Mucosa of rectum (tissue), 2 donors: ENCODE results near the gene PPM1F.
"Not testable (repeated sequence)": the region's sequence is repeated elsewhere in the genome, so short reads cannot be mapped to it uniquely, and the experiment has no call there.

ENCODE experiments used
- H3K27ac ChIP-seq, 2 donors: one replicate each; pipeline ENCODE4 v1.7.0; 2013; ENCODE audit warnings: inconsistent platforms in 2 of 2, low read depth in 2 of 2, low read length in 2 of 2
- H3K27me3 ChIP-seq, 2 donors: one replicate each; pipeline ENCODE4 v1.7.0; 2013; ENCODE audit warnings: low read length in 2 of 2; ENCODE audit not compliant: control insufficient read depth in 2 of 2, insufficient read depth in 2 of 2
- H3K36me3 ChIP-seq, 2 donors: one replicate each; pipeline ENCODE4 v1.7.0; 2013; ENCODE audit warnings: low read length in 2 of 2; ENCODE audit not compliant: control insufficient read depth in 2 of 2, insufficient read depth in 2 of 2
- H3K4me1 ChIP-seq, 2 donors: one replicate each; pipeline ENCODE4 v1.7.0; 2013; ENCODE audit warnings: low read length in 2 of 2, mild to moderate bottlenecking in 1 of 2; ENCODE audit not compliant: control insufficient read depth in 2 of 2, insufficient read depth in 2 of 2
- H3K4me3 ChIP-seq, 2 donors: one replicate each; pipeline ENCODE4 v1.7.0; 2013; ENCODE audit warnings: low read length in 2 of 2
- H3K9ac ChIP-seq, 2 donors: one replicate each; pipeline ENCODE4 v1.7.0; 2013; ENCODE audit warnings: low read length in 2 of 2, low read depth in 1 of 2, mild to moderate bottlenecking in 1 of 2
- H3K9me3 ChIP-seq, 2 donors: one replicate each; pipeline ENCODE4 v1.7.0; 2013; ENCODE audit warnings: low read length in 2 of 2; ENCODE audit not compliant: control insufficient read depth in 2 of 2
- donor health status: healthy.
- donor health status: Normal muscosa, but diverticular disease.

Gene PPM1F

DNA sequence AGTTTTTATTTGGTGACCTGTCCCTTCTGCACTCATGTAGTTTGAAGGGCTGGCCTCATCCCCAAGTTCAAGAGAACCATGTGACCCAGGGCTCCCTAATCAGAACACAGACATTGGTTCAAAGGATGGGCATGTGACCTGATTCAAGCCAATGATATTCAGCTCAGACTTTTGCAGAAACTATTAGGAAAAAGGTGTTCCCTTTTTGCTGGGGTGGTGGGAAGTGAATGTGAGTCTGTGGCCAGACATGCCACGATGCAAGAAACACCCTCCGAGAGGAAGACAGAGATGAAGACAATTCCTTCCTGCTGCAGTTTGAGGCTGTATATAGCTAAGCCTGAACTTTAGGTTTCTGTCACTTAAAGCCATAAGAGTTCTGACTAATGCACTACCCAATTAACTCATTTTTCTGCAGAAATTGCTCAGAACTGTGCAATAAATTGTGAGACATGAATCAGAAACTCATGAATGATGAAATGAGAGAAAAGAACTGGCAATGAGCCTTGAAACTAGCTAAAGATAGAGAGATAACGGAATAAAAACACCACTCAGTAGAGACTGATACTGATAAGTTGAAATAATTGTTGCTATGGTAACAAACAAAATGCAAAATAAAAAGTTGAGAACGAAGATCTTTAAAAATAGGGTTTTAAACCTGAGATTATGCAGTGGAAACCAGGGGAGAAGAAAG lies 76.0 kb downstream of the PPM1F start:
- Histone ChIP-seq H3K4me1 (no peaks in the 10 kb centered on the region), H3K27ac (no peak overlapping the region), H3K9ac (no peak overlapping the region), H3K9me3 (no peaks in the 10 kb centered on the region), H3K4me3 (no peak overlapping the region), H3K27me3 (no peaks in the 10 kb centered on the region), H3K36me3 (no peaks in the 10 kb centered on the region)

DNA sequence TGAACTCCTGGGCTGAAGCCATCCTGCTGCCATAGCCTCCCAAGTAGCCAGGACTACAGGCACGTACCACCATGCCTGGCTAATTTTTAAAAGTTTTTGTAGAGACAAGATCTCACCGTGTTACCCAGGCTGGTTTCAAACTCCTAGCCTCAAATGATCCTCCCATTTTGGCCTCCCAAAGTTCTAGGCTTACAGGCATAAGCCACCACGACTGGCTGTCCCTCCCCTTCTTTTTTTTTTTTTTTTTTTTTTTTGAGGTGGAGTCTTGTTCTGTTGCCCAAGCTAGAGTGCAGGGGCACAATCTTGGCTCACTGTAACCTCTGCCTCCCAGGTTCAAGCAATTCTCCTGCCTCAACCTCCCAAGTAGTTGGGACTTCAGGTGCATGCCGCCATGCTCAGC lies 77.7 kb downstream of the PPM1F start:
- not testable (repeated sequence) for H3K27ac ChIP-seq, H3K9ac ChIP-seq, H3K36me3 ChIP-seq, H3K27me3 ChIP-seq, H3K4me3 ChIP-seq, H3K4me1 ChIP-seq, H3K9me3 ChIP-seq

GRCh38 chr22:21873619-21874018 lies 79.0 kb downstream of the PPM1F start:
- Histone ChIP-seq H3K27ac (no peak overlapping the region), H3K9ac (no peak overlapping the region), H3K4me1 (no peaks in the 10 kb centered on the region), H3K4me3 (no peak overlapping the region), H3K9me3 (no peaks in the 10 kb centered on the region), H3K27me3 (no peaks in the 10 kb centered on the region), H3K36me3 (no peaks in the 10 kb centered on the region)

DNA sequence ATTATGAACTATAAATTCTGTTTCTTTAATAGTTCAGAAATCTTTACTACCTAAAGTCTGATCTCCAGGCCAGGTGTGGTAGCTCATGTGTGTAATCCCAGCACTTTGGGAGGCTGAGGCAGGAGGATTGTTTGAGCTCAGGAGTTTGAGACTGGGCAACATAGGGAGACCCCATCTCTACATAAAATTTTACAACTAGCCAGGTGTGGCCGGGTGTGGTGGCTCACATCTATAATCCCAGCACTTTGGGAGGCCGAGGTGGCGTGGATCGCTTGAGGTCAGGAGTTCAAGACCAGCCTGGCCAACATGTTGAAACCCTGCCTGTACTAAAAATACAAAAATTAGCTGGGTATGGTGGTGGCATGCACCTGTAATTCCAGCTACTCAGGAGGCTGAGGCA lies 79.9 kb downstream of the PPM1F start:
- H3K27ac ChIP-seq, H3K9ac ChIP-seq, H3K27me3 ChIP-seq, H3K36me3 ChIP-seq, H3K9me3 ChIP-seq, H3K4me1 ChIP-seq, H3K4me3 ChIP-seq: not testable (repeated sequence)
